HG03066 (cell line): ENCODE results near the gene CRYL1.

ENCODE experiments used
- ATAC-seq: cut with Tn5 transposase; IDR thresholded peaks from one replicate; pipeline ENCODE4 v1.9.1; 2021; ENCODE audit warnings: low read depth; ENCODE audit not compliant: unreplicated experiment

Gene CRYL1

DNA sequence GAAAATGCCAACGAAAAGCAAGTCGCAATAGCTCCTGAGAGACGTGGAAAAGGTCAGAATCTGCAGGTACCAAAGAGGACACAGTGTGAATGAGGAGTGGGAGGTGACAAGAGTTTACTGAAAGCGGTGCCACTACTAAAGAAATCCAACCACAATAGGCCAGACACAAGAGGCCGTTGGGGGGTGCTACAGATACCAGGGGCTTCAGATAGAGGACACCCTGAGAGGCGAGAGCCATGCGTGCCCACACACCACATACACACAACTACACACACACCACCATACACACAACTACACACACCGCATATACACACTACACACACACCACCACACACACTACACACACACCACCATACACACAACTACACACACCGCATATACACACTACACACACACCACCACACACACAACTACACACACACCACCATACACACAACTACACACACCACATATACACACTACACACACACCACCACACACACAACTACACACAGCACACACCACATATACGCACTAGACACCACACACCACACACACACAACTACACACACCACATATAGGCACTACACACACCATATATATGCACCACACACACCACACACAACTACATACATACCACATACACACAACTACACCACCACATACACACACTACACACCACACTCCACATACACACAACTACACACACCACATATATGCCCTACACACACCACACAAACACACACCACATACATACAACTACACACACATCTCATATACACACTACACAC is 28.5 kb downstream of the CRYL1 start:
- ATAC-seq, result no peak

DNA sequence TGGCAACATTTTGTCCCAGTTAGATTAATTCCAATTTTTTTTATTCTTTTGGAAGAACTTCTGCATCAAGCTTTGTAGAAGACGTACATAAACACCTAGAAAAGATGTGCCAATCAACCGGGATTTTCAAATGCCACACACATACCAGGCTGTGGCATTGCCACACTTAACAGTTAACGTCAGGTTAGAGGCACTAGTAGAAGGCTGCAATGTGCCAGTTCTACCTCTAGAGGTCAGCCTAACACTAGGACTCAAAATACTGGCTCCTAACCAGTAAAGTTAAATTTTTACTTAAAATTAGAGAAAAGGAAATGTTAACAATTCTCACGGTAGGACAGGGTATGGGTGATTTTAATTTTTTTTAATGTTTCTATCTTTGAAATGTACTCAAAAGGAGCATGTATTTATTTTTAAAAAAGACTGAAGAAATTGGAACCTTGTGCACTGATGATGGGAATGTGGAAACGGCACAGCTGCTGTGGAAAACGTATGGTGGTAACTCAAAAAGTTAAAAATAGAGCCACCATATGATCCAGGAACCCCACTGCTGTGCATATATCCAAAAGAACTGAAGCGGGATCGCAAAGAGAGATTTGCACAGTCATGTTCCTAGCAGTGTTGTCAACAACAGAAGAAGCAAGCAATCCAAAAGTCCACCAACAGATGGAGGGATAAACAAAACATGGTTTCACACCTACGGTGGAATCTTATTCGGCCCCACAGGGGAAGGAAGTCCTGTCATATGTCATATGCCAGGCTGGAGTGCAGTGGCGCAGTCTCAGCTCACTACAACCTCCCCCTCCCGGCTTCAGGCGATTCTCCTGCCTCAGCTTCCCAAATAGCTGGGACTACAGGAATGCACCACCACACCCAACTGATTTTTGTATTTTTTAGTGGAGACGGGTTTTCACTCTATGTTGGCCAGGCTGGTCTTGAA is 30.3 kb downstream of the CRYL1 start:
- ATAC-seq, result no peak

DNA sequence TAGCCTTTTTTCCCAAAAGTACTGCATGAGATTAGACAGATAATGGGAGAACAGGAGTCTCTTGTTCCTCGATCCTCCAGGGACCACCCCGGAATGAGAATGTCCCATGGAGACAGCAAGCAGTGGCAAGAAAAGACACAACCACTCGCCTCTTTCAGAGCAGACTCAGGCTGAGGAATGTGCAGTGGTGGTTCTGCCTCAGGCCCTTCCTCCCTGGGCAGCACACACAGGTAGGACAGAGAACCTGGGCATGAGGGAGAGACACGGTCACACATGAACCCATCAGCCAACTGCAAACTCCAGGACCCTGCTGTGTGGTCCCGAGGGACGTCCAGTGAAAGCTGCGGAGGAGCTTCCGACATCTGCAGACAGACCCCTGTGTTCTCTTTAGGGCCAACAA is 31.0 kb downstream of the CRYL1 start:
- ATAC-seq, result no peak

DNA sequence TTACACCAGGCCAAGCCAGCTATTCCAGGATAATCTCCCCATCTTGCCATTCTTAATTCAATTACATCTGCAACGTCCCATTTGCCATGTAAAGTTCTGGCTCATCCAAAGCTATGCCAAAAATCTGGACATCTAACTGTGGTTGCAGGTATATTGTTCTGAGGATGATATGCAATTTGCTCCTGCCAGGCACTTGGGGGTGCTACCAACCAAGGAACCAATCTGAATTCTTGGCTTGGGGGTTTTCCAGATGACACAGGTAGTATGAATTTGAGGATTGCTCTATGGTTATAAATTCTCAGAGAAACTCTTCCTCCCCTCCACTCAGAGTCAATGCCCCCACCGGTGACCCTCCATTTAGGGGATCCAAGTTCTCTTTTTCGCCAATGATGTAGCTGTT is 33.0 kb downstream of the CRYL1 start:
- ATAC-seq, result no peak

DNA sequence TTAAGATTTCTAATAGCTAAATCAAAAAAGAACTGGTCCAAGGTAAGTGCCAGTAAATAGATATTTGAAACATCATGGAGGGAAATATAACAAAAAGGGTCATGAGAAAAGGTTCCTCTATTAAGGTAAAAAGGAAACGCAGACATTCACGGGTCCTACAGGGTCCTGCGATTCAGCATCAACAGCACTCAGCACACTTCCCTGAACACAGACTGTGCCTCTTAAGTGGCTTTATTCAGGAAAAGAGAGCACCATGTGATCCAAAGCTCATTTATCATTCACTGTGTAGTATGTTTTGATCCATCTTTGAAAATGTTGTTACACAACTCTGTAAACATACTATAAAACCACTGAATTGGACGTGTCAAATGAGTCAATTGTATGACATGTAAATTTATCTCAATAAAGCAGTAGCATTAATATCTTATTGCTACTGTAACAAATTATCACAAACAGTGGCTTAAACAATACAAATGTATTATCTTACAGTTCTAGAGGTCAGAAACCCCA is 33.7 kb downstream of the CRYL1 start:
- no peak for ATAC-seq

DNA sequence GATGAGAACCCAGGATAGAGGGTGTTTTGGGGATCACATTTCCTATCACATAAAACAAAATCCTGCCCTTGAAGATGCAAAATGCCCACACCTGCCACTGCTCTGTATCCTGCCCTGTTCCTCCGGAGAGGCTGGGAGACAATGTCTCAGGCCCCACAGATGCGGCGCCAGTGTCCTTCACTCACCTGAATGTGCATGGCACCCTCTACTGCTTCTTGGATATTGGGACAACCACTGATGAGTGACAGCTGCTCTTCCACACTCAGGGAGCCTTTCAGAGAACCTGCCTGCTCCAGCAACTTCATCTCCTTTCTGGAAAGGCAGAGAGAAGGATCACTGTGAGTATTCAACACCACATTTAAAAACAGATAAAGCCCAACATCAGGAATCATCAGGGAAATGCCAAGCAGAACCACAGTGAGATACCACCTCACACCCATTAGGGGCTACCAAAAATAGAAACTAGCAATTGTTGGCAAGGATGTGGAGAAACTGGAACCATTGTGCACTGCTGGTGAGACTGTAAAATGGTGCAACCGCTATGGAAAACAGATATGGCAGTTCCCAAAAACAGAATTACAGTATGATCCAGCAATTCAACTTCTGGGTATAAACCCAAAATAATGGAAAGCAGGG is 36.4 kb downstream of the CRYL1 start:
- ATAC-seq, result no peak

DNA sequence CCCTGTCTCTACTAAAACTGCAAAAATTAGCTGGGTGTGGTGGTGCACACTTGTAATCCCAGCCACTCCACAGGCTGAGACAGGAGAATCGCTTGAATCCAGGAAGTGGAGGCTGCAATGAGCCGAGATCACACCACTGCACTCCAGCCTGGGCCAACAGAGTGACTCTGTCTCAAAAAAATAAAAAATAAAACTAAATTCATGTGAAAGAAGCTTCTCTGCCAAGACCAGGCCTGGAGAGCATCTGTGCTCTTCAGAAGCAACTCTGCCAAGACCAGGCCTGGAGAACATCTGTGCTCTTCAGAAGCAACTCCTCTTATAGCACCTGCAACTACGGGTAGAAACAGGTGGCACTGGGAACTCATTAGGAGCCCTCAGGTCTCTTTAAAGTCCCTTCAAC is 37.7 kb downstream of the CRYL1 start:
- no peak for ATAC-seq

DNA sequence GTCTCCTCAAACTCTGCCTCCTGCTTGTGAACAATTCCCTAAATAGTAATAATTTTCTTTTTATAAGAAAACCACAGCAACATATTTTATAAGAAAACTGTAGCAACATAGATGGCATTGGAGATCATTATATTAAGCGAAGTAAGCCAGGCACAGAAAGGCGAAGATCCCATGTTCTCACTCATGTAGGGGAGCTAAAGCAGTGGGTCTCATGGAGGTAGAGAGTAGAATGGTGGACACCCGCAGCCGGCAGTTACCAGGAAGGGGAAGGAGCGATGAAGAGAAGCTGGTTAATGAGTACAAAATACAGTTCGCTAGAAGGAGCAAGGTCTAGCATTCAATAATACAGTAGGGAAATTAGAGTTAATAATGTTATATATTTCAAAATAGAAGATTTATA is 42.9 kb downstream of the CRYL1 start:
- no peak for ATAC-seq

DNA sequence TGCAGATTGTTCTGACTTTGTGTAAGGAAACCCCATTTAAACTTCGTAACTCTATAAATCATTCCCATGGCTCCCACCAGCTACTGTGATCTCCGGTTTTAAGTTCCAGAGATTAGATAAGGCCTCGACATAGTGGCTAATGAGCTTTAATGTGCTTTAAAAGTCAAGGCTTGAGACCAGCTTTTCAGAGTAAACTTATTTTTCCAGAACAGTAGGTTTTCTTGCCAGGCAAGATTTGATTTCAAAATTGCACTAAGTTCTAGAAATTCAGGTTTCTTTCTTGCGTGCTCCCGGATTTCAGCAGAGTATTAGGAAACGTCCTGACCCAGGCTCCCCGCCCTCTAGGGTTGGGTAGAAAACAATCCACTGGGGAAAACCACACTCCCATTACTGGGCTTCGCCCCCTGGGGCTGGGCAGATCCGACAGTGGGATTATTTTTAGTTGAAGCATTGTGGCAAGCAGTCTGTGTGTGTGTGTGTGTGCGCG is 43.3 kb downstream of the CRYL1 start:
- ATAC-seq, result no peak

DNA sequence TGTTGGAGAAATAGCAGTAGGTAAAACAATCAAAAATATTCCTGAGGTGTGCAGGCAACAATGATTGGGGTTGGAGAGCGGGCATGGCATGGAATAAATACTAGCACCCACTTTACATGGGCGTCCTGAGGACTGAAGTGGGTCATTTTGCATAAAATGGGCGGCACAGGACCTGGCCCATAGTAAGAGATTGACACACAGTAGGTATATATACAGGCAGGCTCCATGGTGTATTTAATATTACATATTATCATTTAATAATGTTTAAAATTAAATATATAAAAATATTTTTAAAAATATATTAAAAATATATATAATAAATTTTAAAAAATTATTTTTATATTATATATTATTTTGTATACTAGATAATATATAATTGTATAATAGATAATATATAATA is 48.3 kb downstream of the CRYL1 start:
- ATAC-seq, result no peak

DNA sequence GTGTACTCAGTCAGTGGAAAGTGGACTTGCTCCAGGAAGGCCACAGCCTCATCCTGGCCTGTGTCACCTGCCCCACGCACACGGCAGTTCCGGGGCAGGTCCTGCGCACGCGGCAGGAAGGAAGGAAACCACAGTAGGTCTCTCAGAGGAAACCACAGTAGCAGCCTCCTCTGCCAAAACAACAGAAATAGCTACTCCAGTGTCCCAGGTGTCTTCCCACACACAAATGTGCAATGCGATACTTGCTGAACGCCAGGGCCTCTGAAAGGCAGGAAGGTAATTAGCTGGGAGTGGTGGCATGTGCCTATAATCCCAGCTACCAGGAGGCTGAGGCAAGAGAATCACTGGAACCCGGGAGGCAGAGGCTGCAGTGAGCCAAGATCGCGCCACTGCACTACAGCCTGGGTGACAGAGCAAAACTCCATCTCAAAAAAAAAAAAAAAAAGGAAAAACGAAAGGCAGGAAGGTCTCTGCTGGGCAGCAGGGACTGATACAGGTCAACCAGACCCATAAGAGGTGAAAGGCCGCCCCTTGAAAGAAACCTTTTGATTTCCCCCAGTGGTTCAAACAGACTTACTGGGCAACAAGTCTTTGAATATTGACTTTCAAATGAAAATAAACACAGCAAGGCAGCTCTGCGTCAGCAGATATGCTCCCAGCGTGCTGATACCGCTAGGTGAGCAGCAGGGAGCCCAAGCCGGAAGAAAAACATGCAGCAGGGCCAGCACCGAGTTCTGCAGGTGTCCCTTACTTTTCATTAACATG is 49.5 kb downstream of the CRYL1 start:
- ATAC-seq, result peak; percentile 92

DNA sequence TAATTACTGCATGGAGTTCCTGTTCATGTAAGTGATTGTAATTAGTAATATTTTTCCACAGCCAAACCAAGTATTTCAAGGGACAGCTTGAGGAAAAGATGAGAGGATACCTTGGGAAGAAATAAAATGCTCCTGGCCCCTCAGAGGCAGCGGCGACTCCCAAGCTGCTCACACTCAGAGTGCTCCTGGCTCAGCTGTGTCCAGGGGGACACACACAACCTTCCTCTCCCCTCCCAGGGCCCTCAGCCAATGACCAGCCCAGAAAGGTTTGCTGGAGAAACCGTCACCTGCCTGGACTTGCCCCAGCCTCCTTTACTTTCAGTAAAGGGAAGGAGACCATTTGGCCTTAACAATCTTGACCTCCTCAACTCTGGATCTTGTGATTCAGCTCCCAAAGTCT is 51.1 kb downstream of the CRYL1 start:
- no peak for ATAC-seq

DNA sequence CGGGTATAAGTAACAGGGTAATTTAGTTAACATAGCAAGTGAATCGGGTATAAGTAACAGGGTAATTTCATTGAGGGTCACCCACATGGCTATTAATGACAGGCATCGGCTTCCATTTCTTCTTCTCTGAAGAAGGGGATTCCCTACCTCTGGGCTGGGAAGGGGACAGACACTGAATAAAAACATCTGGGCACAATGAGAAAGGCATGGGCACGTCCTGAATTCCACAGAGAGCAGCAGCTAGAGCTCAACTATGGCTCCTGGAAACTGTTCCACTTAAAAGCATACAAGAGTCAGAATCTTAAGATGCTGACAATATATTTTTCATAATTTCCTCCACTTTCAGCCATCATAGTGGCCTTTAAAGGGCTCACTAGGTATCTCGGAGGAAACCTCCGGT is 51.8 kb downstream of the CRYL1 start:
- ATAC-seq, result no peak

DNA sequence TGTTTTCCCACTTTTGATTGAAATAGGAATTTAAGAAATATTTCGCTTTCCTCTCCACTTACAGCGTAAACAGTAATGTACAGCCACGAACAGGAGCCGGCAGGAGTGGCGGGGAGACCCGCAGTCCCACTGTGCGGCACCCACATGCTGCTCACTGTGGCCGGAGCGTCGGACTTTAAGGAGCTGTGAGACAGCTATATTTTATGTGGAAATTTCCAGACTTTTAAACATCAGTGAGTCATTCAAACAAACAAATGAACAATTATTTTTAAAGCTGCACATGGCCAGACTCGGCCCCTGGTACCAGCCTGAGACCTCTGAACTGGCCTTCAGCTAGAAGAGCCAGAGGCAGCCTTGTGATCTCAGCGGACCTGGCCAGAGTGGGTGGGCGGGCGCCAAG is 52.5 kb downstream of the CRYL1 start:
- no peak for ATAC-seq

DNA sequence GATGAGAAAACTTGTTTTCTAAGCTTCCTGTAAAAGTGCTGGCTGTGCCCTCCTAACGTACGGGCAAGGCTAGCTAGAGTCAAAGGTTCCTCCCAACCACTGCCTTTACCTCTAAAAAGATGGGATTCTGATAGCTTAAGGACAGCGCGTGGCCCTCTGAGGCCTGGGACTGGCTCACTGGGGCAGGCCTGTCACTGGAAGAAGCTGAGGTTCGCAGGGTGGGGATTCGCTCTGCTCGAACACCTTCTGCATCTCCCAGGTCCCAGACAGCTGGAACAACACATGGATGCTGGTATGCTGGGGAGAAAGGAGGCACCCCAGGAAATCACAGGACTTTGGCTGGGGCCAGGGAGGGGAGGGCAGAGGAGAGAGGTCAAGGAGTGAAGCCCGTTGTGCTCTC is 53.1 kb downstream of the CRYL1 start:
- no peak for ATAC-seq

DNA sequence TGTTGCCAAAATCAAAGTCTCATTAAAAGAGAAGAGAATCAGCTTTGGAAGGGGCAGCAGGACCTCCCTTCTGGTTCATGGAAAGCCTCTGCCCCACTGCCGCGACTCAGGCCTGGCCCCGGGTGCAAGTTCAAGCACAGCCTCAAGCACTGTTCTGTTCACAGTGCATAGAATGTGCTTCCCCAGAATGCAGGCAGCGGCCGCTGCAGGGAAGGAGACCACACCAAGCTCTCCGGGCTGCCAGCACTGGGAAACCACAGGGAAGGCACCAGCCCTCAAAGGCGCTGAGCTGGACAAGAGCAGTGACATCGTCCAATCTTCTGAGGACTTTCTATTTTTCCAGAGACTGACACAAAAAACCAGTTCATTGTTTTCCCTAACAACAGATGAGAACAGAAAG is 55.5 kb downstream of the CRYL1 start:
- no peak for ATAC-seq

DNA sequence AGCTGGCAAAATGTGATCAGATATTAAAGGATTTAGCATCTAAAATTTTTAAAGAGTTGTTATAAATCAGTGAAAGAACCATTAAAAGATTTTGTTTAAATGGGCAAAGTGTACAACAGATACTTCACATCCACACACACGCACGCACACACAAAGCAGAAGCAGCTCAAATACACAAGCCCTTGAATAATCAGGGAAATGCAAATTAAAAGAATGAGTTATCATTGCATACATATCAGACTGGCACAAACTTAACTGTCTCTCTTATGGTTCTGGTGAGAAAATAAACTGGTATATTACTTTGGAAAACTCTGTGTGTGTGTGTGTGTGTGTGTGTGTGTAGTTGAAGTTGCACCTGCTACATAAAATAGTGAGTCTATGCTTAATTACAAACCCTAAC is 59.3 kb downstream of the CRYL1 start:
- ATAC-seq, result no peak

DNA sequence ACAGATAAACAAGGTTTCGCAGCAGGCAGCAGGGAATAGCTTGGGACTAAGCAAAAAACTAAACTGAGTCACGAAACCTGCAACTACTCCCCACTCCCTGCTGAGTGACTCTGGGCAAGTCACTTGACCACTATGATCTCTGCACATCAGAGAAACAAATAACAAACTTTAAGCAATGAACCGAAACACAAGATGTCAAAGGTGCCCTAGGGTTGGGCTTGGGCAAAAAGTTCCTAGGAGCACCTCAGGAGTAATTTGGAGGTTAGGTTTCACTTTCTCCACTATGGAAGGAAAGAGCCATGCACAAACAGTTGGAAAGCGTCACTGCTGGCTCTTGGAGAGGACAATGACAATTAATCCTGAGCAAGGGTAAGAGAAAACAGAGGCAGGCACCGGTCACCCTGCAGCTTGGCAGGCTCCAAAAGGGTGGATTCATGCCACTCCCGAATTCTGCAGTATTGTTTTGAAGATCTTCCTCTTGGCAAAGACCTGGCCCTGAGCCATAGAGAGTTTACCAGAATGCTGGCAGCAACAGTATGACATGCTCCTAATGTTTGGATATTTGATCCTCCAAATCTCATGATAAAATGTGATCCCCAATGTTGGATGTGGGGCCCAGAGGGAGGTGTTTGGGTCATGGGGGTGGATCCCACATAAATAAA is 60.3 kb downstream of the CRYL1 start:
- ATAC-seq, result no peak

DNA sequence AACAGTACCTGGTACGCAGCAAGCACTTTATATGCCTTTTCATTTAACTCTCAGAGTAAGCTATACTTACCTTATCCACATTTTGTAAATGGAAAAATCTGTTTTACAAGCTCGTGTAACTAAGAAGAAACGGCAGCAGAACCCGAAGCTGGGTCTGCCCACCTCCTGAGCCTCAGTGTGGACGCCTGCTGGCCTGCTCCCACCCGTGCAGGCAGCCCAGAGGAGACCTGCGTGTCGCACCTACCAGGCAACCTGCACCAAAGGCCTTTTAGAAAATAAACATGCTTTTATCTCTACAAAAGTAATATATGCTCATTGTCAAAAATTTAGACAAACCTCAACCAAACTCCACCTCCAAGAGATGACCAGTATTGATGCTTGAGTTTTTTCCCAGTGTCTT is 62.7 kb downstream of the CRYL1 start:
- no peak for ATAC-seq

DNA sequence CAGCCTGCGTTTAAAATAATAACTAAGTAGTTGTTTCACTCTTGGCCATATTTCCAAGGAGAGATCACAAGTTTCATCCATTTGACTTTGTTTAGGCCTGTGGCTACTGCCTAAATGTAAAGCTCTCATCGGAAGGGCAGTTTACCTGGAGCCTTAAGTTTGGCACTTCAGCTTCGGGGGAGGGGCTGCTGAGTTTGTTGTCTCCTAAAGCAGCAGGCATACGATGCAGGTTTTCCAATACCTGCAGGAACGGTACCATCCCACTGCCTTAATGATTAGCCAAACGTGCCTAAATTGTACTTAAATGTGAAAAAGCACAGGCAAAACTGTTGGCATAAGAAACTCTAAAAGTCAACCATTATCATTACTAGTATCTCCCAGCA is 63.1 kb downstream of the CRYL1 start:
- no peak for ATAC-seq
